Upper lobe of left lung (tissue), 4 donors: ENCODE results near the gene HASPIN.

ENCODE experiments used
- POLR2A ChIP-seq, 4 donors: fragments of 450-650 bp; IDR thresholded peaks; one replicate each; pipeline ENCODE4 v1.5.1; 2016 to 2017; ENCODE audit warnings: antibody characterized with exemption in 4 of 4, mild to moderate bottlenecking in 2 of 4
- POLR2AphosphoS5 ChIP-seq, 2 donors: sonication (generic); formaldehyde crosslinking; IDR thresholded peaks; one replicate each; pipeline ENCODE4 v1.5.1; 2017; ENCODE audit warnings: antibody characterized with exemption in 2 of 2
- TF ChIP-seq, protein P1 (sequence below), 6 experiments: fragments of 450-650 bp in 4 of 6; fragments of 200-600 bp in 2 of 6; sonication (generic) in 2 of 6; IDR thresholded peaks; one replicate each; pipeline ENCODE4 v1.5.1; 2016 to 2019; ENCODE audit warnings: antibody characterized with exemption in 6 of 6

DNA sequence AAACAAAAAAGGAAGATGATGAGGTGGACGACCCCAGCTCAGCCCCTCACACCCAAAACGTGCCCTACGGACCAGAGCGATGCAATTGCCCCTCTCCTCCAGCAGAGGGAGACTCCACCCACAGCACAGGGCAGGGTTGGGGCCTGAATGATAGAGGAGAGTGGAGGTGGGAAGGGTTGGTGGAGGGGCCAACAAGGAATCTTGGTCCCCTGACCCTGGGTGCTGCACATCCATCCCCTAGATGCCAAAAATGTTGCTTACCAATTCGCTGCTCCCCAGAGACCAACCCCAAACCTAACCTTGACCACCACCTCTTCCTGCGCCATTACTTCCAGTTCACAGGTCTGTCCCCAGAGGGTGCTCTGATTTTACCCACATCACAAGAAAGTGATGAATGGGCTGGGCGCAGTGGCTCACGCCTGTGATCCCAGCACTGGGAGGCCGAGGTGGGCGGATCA, 40.6 kb upstream of the HASPIN start:
- TF ChIP-seq, protein P1, sequence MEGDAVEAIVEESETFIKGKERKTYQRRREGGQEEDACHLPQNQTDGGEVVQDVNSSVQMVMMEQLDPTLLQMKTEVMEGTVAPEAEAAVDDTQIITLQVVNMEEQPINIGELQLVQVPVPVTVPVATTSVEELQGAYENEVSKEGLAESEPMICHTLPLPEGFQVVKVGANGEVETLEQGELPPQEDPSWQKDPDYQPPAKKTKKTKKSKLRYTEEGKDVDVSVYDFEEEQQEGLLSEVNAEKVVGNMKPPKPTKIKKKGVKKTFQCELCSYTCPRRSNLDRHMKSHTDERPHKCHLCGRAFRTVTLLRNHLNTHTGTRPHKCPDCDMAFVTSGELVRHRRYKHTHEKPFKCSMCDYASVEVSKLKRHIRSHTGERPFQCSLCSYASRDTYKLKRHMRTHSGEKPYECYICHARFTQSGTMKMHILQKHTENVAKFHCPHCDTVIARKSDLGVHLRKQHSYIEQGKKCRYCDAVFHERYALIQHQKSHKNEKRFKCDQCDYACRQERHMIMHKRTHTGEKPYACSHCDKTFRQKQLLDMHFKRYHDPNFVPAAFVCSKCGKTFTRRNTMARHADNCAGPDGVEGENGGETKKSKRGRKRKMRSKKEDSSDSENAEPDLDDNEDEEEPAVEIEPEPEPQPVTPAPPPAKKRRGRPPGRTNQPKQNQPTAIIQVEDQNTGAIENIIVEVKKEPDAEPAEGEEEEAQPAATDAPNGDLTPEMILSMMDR (IDR thresholded peaks at IDR 0.05) = peak; percentile 80 to 88 (median 84)
- TF ChIP-seq POLR2A (IDR thresholded peaks at IDR 0.05) (no peak), POLR2AphosphoS5 (IDR thresholded peaks at IDR 0.05) (no peak)
